HG03095 (cell line): ENCODE data around the gene OR14J1.
"Not testable (repeated sequence)": the region's sequence is repeated elsewhere in the genome, so short reads cannot be mapped to it uniquely, and the experiment has no call there.

Experiments used
- ATAC-seq: cut with Tn5 transposase; IDR thresholded peaks from one replicate; pipeline ENCODE4 v1.9.1; 2021; ENCODE audit warnings: moderate library complexity; ENCODE audit not compliant: unreplicated experiment

OR14J1 gene, protein sequence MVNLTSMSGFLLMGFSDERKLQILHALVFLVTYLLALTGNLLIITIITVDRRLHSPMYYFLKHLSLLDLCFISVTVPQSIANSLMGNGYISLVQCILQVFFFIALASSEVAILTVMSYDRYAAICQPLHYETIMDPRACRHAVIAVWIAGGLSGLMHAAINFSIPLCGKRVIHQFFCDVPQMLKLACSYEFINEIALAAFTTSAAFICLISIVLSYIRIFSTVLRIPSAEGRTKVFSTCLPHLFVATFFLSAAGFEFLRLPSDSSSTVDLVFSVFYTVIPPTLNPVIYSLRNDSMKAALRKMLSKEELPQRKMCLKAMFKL

DNA sequence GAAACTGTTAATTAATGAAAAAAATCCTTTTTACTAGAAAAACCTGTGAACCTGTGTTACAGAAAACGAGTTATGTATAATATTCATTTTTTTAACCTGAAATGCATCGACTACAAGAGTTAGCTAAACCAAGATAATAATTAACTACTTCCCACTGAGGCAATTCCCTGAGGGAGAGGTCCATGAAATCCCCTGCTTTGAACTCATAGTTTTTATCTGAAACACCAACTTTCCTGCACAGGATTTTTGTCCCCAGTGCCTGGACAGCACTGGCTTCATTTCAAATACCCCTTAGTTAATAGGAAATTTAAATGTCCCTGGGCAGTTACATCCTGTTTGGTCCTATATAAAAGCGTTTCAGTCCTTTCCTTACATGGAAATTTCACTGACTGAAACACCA, at the start of gene OR14J1:
OR14J1 (plus strand) TSS at position 386 of the 400 bp plus-strand sequence. CDS start 4,989 bp downstream, outside the sequence.
- no peak for ATAC-seq

DNA sequence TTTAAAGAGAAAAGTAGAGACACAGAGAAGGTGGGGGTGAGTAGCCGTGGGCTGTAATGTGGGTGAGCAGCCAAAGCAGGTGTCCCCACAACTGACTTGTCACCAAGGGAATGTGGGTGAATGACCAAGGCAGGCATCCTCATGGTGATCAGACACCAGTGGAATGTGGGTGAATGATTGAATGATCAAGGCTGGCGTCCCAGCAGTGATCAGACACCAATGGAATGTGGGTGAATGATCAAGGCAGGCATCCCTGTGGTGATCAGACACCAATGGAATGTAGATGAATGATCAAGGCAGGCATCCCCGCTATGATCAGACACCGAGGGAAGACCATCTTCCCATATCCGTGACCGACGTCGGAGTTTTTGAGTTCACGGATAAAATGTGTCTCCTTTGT, 49.8 kb upstream of the OR14J1 start:
- no peak for ATAC-seq

- no peak for ATAC-seq
Measured at GRCh38 chr6:29255530-29255929, 46.0 kb upstream of the OR14J1 start.

DNA sequence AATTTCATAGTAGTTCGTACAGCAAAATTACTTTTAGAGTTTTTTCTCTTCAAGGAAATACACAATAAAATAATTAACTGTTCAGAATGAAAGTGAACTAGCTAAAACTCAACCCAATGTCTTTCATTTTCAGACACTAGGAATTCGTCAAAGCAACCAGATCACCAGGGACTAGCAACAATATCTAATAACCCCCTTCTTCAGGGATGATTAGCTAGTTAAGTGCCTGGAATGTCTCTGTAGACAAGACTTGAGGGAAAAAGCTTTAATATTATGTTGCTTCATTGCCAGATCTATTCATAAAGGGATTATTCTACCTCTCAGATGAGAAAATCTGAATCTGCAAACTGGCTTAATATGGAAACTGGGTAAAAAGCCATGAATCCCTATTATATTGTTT, 41.8 kb upstream of the OR14J1 start:
- no peak for ATAC-seq

DNA sequence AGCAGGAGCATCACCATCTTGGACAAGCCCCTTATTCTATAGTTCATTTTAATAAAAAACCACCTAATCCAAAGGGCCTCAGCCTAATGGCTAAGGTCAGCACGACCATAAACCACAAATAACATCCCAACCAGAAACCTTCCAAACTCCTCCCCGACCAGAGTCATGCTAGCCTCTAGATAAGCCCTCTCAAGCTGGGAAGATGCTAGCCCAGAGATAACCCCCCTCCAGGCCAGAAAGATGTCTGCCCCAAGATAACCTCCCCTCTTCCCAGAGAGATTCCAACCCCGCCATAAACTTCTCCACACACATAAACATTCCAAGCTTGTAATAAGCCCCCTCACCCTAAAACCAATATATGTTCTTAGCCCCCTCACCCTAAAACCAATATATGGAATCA, 38.5 kb upstream of the OR14J1 start:
- no peak for ATAC-seq

- ATAC-seq, result no peak
Measured at GRCh38 chr6:29294499-29294914, 7.0 kb upstream of the OR14J1 start.

DNA sequence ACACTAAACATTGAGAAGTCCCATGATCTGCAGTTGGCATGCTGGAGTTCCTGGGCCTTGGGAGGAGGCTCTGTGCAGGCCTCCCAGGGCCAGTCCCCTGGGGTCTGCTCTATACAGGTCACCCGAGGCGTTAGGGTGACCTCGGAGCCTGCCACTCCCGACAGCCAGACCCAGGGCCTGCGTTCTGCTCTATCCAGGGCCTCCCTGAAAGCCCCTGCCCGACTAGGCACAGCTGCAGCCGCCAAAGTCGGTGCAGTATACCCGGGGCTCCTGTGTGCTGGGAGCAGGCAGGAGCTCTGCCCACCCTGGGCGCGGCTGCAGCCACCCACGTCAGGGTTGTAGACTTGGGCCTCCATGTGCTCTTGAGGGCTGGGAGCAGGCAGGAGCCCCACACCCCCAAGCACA, 6.3 kb upstream of the OR14J1 start:
- no peak for ATAC-seq

DNA sequence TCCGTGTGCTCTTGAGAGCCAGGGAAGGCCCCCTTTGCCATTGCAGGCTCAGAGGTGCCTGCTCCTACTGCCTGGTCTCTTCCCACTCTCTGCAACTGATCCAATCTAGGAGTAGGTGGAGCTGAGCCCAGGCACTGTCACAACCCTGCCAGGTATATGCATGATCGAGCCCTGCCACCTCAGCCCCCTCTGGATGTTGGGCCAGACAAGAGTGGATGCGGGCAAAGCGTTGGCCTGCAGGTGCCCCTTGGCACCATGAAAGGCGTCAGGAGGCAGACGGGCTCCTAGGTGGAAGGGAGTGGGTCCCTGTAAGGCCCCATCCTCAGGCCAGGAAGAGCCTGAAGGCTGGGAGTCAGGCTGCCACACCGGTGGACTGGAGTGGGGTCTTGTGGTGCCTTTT, 5.9 kb upstream of the OR14J1 start:
- ATAC-seq, result no peak

GRCh38 chr6:29319931-29320330, 18.4 kb downstream of the OR14J1 start:
- ATAC-seq, result no peak

GRCh38 chr6:29323332-29323731, 21.8 kb downstream of the OR14J1 start:
- not testable (repeated sequence) for ATAC-seq

- no peak for ATAC-seq
Measured at GRCh38 chr6:29325777-29326176, 24.3 kb downstream of the OR14J1 start.

DNA sequence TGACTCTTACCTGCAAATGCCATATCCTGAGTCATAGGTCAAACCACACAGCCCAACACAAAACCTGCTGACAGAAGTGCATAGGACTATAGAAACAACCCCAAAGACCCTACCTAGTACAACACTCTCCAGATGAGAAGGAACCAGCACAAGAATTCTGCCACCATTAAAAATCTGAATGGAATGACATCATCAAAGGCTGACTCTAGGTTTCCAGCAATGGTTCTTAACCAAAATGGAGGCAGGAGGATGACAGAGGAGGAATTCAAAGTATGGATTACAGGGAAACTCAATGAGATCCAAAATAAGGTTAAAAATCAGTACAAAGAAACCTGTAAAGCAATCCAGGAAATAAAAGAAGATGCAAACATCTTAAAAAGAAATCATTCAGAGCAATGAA, 31.2 kb downstream of the OR14J1 start:
- no peak for ATAC-seq

- no peak for ATAC-seq
Measured at GRCh38 chr6:29336269-29336668, 34.8 kb downstream of the OR14J1 start.

GRCh38 chr6:29345380-29345779, 43.9 kb downstream of the OR14J1 start:
- ATAC-seq, result no peak

DNA sequence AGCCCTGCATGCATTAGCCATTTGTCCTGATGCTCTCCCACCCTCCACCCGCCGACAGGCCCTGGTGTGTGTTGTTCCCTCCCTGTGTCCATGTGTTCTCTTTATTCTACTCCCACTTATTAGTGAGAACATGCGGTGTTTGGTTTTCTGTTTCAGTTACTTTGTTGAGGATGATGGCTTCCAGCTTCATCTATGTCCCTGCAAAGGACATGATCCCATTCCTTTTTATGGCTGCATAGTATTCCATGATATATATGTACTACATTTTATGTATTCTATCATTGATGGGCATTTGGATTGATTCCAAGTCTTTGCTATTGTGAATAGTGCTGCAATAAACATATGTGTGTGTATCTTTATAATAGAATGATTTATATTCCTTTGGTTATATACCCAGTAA, 47.8 kb downstream of the OR14J1 start:
- not testable (repeated sequence) for ATAC-seq

DNA sequence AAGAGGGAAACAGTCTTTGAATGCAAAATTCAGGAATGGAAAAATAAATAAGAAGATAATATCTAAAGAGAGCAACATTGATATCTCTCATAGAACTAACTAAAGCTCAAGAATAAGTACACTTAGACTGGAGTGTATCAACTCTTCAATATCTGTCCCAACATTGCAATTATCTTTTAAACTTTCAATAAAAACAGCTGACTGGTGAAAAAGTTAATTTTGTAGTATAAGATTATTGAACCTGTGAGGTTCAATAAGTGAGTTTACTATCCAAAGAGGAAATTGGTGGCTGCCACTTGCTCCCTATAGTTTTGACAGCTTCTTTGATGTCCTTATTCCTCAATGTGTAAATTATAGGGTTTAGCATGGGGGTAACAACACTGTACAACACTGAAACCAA, 53.5 kb downstream of the OR14J1 start:
- no peak for ATAC-seq

DNA sequence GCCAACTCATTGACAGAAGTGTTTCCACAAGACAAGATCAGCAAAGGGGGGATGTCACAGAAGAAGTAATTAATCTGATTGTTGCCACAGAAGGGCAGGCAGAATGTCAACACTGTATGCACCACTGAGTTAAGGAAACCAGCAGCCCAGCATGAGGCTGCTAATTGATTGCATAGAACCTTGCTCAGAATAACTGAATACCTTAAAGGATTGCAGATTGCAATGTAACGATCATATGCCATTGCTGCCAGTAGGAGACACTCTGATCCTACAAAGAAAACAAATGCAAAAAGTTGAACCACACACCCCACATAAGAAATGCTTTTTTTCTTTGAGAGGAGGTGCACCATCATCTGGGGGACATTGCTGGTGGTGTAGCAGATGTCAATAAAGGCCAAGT, 54.1 kb downstream of the OR14J1 start:
- no peak for ATAC-seq
